SK-MEL-5 (cell line): ENCODE measurements around the gene TRAPPC6A. TPM values are rescaled to one million over a fixed set of nuclear protein-coding genes. Genes with fewer than 3 reads are reported as not detected.
"Not testable (repeated sequence)": the region's sequence is repeated elsewhere in the genome, so short reads cannot be mapped to it uniquely, and the experiment has no call there.

Experiments used
- DNase-seq: peaks from one replicate; pipeline ENCODE4 v3.0.0-alpha.2; 2016; ENCODE audit warnings: low read depth, low spot score
- in situ Hi-C: cut with HindIII; loops from 2 replicates; pipeline ENCODE4 v1.10.0; 2016; ENCODE audit warnings: low sequenced_read_pairs, high pct_unique_total_duplicates, low pct_unique_long_range_greater_than_20kb
- total RNA-seq: library from RNA; depleted of rRNA; stranded (reverse); fragments of >200 nt; shearing (Covaris generic); gene quantifications from 2 replicates; pipeline ENCODE4 v1.2.3, GENCODE V29; 2014; rRNA removed

TRAPPC6A gene
- total RNA-seq, 1 experiment from 2014 or later, result 22.1 TPM

DNA sequence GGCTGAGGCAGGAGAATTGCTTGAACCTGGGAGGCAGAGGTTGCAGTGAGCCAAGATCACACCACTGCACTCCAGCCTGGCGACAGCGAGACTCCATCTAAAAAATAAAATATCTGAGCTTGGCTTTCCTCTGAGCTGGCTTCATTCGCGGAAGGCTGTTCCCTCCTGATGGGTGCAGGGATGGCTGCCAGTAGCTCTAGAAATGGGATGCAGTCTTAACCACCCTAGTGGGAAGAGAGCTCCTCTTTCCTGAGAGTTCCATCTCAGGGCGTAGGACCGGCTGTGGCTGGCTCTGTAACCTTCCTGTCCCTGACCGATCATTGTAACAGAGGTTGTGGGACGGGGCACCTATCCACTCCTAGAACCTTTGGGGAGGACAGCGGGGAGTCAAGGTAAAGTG lies 52.7 kb downstream of the TRAPPC6A start:
- in situ Hi-C loops, result no loop called here
- DNase-seq, result no peak

DNA sequence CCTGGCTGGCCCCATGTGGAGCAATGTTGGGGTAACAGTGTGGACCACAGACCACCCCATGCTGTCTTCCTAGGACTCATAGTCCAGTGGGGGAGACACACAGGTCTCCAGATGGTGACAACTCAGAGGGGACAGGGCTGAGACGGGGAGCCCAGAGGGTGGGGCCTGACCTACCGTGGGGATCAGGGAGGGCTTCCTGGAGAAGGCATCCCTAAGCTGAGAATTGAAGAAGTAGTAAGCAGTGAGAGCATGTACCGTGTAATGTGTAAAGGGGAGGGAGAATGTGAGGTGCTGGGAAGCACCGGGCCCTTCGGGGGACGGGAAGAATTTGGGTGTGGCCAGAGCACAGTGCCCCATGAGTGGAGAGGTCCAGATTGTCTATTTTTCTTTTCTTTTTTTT lies 54.0 kb downstream of the TRAPPC6A start:
- in situ Hi-C loops, result no loop called here
- DNase-seq, result no peak

DNA sequence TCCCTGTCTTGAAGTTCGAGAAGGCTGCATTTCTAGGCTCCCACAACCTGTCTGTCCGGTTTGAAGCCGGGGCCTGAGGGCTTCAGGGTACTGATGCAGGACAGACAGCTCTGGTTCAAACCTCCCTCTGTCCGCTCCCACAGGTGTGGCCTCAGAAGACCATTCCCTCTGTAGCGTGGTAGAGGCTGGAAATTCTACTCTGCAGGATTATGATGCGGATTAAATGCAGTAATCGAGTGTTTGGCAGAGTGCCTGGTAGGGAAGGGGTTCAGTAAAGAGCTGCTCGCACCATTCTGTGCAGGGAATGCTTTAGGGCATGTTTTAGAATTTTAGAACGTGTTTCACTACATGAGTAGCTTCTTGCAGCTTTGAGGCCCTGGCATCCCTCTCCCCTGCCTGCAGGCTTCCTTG lies 54.6 kb downstream of the TRAPPC6A start:
- in situ Hi-C loops, result no loop called here

DNA sequence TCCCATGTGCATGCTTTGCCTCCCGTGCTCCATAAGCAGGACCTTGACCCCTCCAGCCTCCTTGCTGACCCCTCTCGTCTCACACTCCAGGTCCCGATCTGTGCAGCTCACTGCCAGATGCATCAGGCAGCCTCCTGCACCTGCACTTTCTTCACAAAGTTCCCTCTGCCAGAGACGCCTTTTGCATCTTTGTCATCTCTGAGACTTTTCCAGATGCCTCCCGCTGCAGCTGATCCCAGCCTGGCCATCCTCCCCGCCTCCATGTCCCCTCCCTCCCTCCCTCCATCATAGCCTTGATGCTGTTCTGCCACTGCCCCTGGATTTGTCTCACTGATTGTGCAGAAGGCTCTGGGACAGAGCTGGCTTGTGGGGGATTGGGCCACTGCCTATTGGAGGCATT lies 55.2 kb downstream of the TRAPPC6A start:
- in situ Hi-C loops, result no loop called here
- no peak for DNase-seq

More for the DNA sequence above, 54.6 kb downstream of the TRAPPC6A start:
- no peak for DNase-seq

DNA sequence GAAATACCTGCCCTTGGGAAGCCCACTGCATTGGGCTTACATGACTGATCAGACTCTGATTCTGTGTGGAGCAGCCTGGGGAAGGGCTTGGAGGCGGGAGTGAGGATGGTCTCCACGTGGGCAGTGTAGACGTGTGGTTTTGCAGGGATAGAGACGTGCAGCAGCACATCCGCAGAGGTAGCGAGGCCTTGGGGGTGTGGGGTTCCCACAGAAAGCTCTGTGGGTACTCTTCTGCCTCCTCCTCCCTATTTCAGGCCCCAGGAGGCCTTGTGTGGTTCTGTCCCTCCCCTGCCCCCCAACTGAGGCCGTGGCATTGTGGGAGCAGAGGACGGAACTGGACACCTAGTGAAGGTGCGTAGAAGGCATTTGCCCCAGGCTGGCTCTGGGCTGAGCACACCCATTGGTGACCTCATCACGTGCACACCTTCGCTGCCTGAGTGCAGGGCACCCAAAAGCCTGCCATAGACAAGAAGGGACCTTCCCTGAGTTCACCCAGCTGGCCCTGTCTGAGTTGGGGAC lies 56.2 kb downstream of the TRAPPC6A start:
- no peak for DNase-seq
- in situ Hi-C loops, result no loop called here

DNA sequence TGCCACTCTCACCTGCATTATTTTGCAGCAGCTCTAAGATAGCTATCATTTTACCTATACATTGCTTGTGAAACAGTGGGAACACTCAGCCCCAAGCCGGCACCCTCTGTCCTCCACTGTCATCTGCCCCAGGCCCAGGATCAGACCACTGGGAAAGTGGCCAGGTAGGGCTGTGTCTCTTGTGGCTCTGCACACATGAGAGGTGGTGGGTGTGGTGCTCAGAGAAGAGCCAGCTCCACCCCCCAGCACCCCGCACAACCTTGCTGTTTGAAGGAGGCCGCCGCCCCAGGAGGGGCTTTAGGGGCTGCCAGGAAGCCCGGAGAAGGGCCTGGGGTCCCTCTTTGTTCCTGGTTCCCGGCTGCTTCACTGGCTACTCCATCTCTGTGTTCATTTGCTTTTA lies 58.5 kb downstream of the TRAPPC6A start:
- in situ Hi-C loops, result no loop called here
- no peak for DNase-seq

DNA sequence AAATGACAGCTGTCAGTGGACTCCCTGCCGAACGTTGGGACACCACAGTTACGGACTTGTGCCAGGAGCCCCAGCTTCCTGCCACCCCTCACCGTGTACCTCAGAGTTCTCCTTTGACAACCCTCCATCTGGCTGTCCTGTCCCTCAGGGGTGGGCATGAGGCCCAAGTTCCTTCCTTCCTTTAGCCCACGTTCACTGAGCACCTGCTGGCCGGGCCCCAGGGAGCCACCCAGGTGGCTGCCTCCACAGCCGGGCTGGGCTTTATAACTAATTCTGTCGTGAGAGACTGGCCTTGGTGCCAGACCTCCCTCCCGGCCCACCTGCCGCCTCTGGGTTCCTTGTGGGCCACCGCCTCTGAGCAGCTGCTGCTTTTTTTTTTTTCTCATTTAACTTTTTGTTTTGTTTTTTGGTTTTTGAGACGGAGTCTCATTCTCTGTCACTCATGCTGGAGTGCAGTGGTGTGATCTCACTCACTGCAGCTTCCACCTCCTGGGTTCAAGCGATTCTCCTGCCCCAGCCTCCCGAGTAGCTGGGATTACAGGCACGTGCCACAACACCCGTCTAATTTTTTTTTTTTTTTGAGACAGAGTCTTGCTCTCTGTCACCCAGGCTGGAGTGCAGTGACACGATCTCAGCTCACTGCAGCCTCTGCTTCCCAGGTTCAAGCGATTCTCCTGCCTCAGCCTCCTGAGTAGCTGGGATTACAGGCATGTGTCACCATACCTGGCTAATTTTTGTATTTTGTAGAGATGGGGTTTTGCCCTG lies 59.3 kb downstream of the TRAPPC6A start:
- DNase-seq, in situ Hi-C loops: not testable (repeated sequence)

DNA sequence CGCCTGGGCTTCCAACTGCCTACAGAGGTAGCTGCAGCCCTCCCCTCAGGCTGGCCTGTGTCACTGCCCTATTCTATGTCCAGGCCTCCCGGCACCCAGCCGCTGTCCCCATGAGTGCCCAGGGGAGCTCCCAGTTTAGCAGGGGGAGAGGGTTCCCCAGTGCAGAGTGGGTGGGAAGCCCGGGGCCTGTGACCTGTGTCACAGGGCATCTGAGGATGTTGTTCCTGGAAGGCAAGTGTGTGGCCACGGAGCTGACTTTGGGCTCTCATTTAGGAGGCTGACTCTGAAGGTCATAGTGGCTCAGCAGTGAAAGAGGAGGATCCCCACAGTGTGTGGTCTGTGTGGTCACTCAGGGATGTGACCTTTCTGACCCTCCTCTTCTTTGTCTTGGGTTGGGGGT lies 59.9 kb downstream of the TRAPPC6A start:
- DNase-seq, result no peak
- in situ Hi-C loops, result no loop called here

DNA sequence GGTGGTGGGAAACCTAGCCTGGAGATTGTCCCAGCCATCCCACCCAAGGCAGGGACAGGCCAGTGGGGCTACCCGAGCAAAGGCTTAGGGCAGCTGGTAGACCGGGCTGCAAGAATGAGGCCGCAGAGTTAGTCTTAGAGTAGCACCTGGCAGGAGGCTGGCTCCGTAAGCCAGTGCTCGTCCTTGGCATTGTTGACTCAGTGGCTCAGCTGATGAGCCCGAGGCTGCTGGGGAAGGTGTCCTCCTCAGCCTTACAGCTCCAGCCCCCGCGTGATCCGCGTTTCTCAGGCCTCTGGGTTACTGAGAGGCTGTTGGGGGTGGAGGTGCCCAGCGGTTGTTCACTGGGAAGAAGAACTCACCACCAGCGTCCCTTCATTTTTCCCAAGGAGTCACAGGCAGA lies 60.4 kb downstream of the TRAPPC6A start:
- no peak for DNase-seq
- in situ Hi-C loops, result no loop called here

DNA sequence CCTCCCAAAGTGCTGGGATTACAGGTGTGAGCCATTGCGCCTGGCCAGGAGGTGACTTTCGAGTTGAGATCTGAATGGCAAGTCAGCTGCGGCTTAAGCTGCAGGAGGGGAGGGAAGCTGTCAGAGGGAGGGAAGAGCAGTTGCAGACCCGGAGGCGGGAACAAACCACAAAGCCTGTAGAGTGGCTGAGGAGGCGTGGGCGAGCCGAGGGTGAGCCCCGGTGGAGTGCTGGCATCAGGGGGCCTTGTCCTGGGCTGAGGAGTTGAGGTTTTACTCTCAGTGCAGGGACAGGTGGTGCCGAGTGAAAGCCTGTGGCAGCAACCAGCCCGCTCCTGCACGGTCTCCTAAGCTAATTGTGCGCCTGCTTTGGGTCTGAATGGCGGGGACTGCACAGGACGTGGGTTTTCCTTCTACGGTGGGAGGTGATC lies 60.9 kb downstream of the TRAPPC6A start:
- DNase-seq, result no peak
- in situ Hi-C loops, result no loop called here

DNA sequence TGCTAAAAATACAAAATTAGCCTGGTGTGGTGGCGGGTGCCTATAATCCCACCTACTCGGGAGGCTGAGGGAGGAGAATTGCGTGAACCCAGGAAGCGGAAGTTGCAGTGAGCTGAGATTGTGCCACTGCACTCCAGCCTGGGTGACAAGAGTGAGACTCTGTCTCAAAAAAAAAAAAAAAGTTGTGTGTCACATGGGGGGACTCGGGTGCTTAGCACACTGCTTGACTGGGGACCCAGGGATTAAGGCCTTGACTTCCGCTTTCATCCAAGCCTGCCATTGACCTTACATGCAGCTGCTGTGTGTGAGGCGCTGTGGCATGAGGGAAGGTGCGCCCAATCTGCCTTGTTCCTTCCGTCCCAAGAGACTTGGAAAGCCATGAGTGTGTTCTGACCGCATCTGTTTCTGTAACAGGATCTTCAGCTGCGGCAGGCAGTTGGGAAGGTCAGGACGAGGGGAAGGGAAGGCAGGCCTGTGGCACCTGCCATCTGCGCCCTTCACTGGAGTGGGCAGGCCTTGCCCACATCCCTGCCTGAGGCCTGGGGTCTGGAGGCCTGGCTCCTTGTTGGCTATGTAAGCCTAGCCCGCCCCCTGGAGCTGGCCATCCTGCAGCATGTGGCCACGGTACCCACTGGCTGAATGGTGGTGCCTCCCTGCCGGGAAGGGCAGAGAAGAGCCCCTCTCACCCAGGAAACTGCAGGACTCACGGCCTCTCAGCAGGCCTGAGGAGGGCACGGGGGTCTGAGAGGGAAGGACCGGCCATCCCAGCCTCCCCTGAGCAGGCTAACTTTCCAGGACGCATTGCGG lies 62.0 kb downstream of the TRAPPC6A start:
- in situ Hi-C loops, result no loop called here
- DNase-seq, result no peak

DNA sequence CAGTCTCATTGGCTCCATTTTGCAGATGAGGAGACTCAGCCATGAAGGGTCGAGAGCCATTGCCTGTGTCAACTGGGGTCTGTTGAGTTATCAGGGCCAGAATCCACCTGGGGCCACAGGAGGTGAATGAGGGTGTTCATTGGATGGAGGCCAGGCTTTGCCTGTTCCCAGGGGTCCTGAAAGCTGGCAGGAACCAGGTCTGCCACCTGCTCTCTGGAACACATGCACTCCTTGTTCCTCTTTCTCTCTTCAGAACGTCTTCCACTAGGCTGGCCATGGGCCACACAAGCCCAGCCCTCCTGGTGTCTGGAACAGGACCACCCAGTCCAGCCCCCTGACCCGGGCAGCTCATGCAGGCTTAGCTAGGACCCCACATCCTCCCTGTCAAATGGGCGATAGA lies 63.9 kb downstream of the TRAPPC6A start:
- in situ Hi-C loops, result no loop called here
- no peak for DNase-seq

DNA sequence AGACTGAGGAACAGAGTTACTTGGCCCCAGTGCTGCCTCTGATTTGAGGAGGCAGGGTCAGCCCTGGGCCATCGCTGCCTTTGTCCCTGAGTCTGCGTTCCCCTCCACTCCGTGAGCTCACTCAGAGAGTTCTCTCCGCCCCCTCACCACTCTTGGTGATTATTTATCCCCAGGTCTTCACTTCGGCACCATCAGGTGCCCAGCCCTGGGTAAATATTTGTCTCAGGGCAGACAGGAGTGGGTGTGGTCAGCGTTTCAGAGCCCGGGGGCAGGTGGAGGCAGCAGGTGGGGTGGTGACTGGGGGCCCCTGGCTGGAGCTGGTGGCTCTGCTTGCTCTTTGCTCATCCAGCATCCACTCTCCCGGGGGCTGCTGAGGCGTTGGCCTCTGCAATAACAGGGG lies 64.4 kb downstream of the TRAPPC6A start:
- in situ Hi-C loops, result no loop called here
- no peak for DNase-seq

Other genes with a start within 250 kb of the TRAPPC6A start
- not detected in 2 replicates for gene APOC4, start 236.0 kb downstream of the TRAPPC6A start, total RNA-seq
- 1.8 and 3.4 TPM in 2 replicates for gene APOC2, start 232.2 kb downstream of the TRAPPC6A start, total RNA-seq
- gene CLPTM1, start 222.9 kb downstream of the TRAPPC6A start, total RNA-seq, result 24.8 and 35.9 TPM in 2 replicates
- 4.0 and 5.3 TPM in 2 replicates for gene RELB, start 176.8 kb downstream of the TRAPPC6A start, total RNA-seq
- gene CLASRP, start 139.2 kb downstream of the TRAPPC6A start, total RNA-seq, result 13.7 and 28.8 TPM in 2 replicates
- 0.08 and 0.32 TPM in 2 replicates for gene ZNF296, start 101.8 kb downstream of the TRAPPC6A start, total RNA-seq
- 24.7 and 26.7 TPM in 2 replicates for gene GEMIN7, start 99.0 kb downstream of the TRAPPC6A start, total RNA-seq
- 41.2 and 46.0 TPM in 2 replicates for gene PPP1R37, start 85.1 kb downstream of the TRAPPC6A start, total RNA-seq
- 0.03 TPM in 1 of 2 replicates, not detected in the other for gene NKPD1, start 17.3 kb downstream of the TRAPPC6A start, total RNA-seq
- 3.7 and 5.3 TPM in 2 replicates for gene BLOC1S3, start 547 bp upstream of the TRAPPC6A start, total RNA-seq
- not detected in 2 replicates for gene EXOC3L2, start 67.2 kb upstream of the TRAPPC6A start, total RNA-seq
- gene MARK4, start 73.0 kb upstream of the TRAPPC6A start, total RNA-seq, result 7.2 and 7.7 TPM in 2 replicates
- not detected in 2 replicates for gene CKM, start 144.6 kb upstream of the TRAPPC6A start, total RNA-seq
- gene KLC3, start 162.5 kb upstream of the TRAPPC6A start, total RNA-seq, result 0.43 and 1.3 TPM in 2 replicates
- 10.7 and 13.8 TPM in 2 replicates for gene ERCC2, start 192.3 kb upstream of the TRAPPC6A start, total RNA-seq
- gene PPP1R13L, start 226.8 kb upstream of the TRAPPC6A start, total RNA-seq, result 1.5 and 1.8 TPM in 2 replicates
- gene POLR1G, start 228.4 kb upstream of the TRAPPC6A start, total RNA-seq, result 19.3 and 20.2 TPM in 2 replicates
- 125 and 138 TPM in 2 replicates for gene ERCC1, start 245.7 kb upstream of the TRAPPC6A start, total RNA-seq